ACC112 (cell line): ENCODE data around the gene GJA3.

Experiments used
- H2AFZ ChIP-seq: fragments of 200-600 bp; sonication (generic); one replicate; pipeline ENCODE4 v1.6.0; 2017; ENCODE audit warnings: antibody characterized with exemption, low read length; ENCODE audit not compliant: unreplicated experiment
- H3K27ac ChIP-seq: fragments of 200-600 bp; sonication (generic); 2 replicates; pipeline ENCODE4 v1.5.1; 2014; ENCODE audit warnings: low read depth, mild to moderate bottlenecking, antibody characterized with exemption, low read length, moderate library complexity
- H3K27me3 ChIP-seq: fragments of 200-600 bp; sonication (generic); 2 replicates; pipeline ENCODE4 v1.6.1; 2014; ENCODE audit warnings: mild to moderate bottlenecking, antibody characterized with exemption, low read length, moderate library complexity, mixed read lengths; ENCODE audit not compliant: insufficient read depth
- H3K36me3 ChIP-seq: fragments of 200-600 bp; sonication (generic); 2 replicates; pipeline ENCODE4 v1.6.1; 2016; ENCODE audit warnings: mild to moderate bottlenecking, antibody characterized with exemption, low read length, moderate library complexity, mixed read lengths; ENCODE audit not compliant: insufficient read depth
- H3K4me1 ChIP-seq: fragments of 200-600 bp; sonication (generic); one replicate; pipeline ENCODE4 v1.6.1; 2016; ENCODE audit warnings: low read length, mixed read lengths; ENCODE audit not compliant: insufficient read depth, unreplicated experiment, control insufficient read depth
- H3K4me3 ChIP-seq: fragments of 200-600 bp; sonication (generic); 2 replicates; pipeline ENCODE4 v1.5.1; 2014; ENCODE audit warnings: mild to moderate bottlenecking, low read depth, low read length
- H3K79me2 ChIP-seq: fragments of 200-600 bp; sonication (generic); one replicate; pipeline ENCODE4 v1.6.0; 2016; ENCODE audit warnings: low read length; ENCODE audit not compliant: control insufficient read depth, unreplicated experiment, insufficient read depth

Gene GJA3

GRCh38 chr13:20178156-20178555 is 17.3 kb upstream of the GJA3 start:
- H3K36me3 ChIP-seq = no peaks in the 10 kb centered on the region
- H2AFZ ChIP-seq = no peak overlapping the region
- no peak overlapping the region for H3K4me3 ChIP-seq
- H3K79me2 ChIP-seq = no peaks in the 10 kb centered on the region
- H3K4me1 ChIP-seq = peaks cover 23% of the 10 kb centered on the region
- H3K27ac ChIP-seq = no peak overlapping the region
- peaks cover 44% of the 10 kb centered on the region for H3K27me3 ChIP-seq

- Histone ChIP-seq H3K4me1 (peaks cover 30% of the 10 kb centered on the region), H3K36me3 (no peaks in the 10 kb centered on the region), H2AFZ (no peak overlapping the region), H3K27ac (no peak overlapping the region), H3K4me3 (peak overlapping the region; percentile 56), H3K79me2 (no peaks in the 10 kb centered on the region), H3K27me3 (peaks cover 44% of the 10 kb centered on the region)
Observed at GRCh38 chr13:20177049-20177831, 16.4 kb upstream of the GJA3 start.

- H3K27me3 ChIP-seq = peaks cover 38% of the 10 kb centered on the region
- H2AFZ ChIP-seq = no peak overlapping the region
- H3K27ac ChIP-seq = no peak overlapping the region
- no peak overlapping the region for H3K4me3 ChIP-seq
- H3K36me3 ChIP-seq = no peaks in the 10 kb centered on the region
- H3K4me1 ChIP-seq = peaks cover 30% of the 10 kb centered on the region
- no peaks in the 10 kb centered on the region for H3K79me2 ChIP-seq
Observed at GRCh38 chr13:20175907-20176652, 15.2 kb upstream of the GJA3 start.

GRCh38 chr13:20175406-20175794 is 14.5 kb upstream of the GJA3 start:
- Histone ChIP-seq H3K27me3 (peaks cover 33% of the 10 kb centered on the region), H3K4me1 (peaks cover 30% of the 10 kb centered on the region), H3K79me2 (no peaks in the 10 kb centered on the region), H2AFZ (peak overlapping the region; percentile 88), H3K27ac (peak overlapping the region; percentile 53; the same call in 1 of the 2 replicates), H3K4me3 (peak overlapping the region; percentile 66), H3K36me3 (no peaks in the 10 kb centered on the region)

GRCh38 chr13:20174656-20175405 is 14.0 kb upstream of the GJA3 start:
- H3K4me3 ChIP-seq = peak overlapping the region; percentile 66
- H3K27ac ChIP-seq = peak overlapping the region; percentile 53; the same call in 1 of the 2 replicates

GRCh38 chr13:20173116-20173746 is 12.4 kb upstream of the GJA3 start:
- Histone ChIP-seq H3K4me3 (no peak overlapping the region), H3K36me3 (no peaks in the 10 kb centered on the region), H3K79me2 (no peaks in the 10 kb centered on the region), H3K27ac (no peak overlapping the region), H2AFZ (no peak overlapping the region), H3K4me1 (peaks cover 30% of the 10 kb centered on the region), H3K27me3 (peaks cover 24% of the 10 kb centered on the region)

More at GRCh38 chr13:20174656-20175405, 14.0 kb upstream of the GJA3 start:
- peaks cover 33% of the 10 kb centered on the region for H3K27me3 ChIP-seq
- no peaks in the 10 kb centered on the region for H3K36me3 ChIP-seq
- H3K79me2 ChIP-seq = no peaks in the 10 kb centered on the region
- peak overlapping the region; percentile 88 for H2AFZ ChIP-seq
- peaks cover 30% of the 10 kb centered on the region for H3K4me1 ChIP-seq

DNA sequence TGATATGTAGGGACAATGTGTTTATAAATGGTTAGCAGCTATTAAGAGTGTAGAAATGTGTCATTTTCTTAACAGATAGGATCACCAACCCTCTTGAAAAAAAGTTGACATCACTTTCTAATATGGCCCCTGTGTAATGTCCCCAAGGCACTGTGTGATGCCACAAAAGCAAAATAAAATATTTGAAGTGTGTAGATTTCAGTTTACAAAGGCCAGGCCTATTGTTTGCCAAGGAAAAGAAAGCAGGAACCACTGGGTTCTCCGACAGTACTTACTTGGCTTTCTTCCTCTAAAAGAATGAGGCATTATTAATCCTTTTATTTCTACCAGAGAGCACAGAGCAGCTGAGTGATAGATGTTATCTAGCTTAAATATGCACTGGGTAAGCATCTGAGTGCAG is 10.5 kb upstream of the GJA3 start:
- Histone ChIP-seq H3K27ac (no peak overlapping the region), H3K36me3 (no peaks in the 10 kb centered on the region), H3K4me1 (peaks cover 30% of the 10 kb centered on the region), H3K4me3 (no peak overlapping the region), H2AFZ (no peak overlapping the region), H3K79me2 (no peaks in the 10 kb centered on the region), H3K27me3 (peaks cover 12% of the 10 kb centered on the region; the same call in 1 of the 2 replicates)

- no peak overlapping the region for H3K4me3 ChIP-seq
- peaks cover 11% of the 10 kb centered on the region; the same call in 1 of the 2 replicates for H3K27me3 ChIP-seq
- H3K4me1 ChIP-seq = peaks cover 30% of the 10 kb centered on the region
- H3K36me3 ChIP-seq = no peaks in the 10 kb centered on the region
- no peak overlapping the region for H3K27ac ChIP-seq
- H2AFZ ChIP-seq = no peak overlapping the region
- H3K79me2 ChIP-seq = no peaks in the 10 kb centered on the region
Observed at GRCh38 chr13:20170921-20171320, 10.1 kb upstream of the GJA3 start.

DNA sequence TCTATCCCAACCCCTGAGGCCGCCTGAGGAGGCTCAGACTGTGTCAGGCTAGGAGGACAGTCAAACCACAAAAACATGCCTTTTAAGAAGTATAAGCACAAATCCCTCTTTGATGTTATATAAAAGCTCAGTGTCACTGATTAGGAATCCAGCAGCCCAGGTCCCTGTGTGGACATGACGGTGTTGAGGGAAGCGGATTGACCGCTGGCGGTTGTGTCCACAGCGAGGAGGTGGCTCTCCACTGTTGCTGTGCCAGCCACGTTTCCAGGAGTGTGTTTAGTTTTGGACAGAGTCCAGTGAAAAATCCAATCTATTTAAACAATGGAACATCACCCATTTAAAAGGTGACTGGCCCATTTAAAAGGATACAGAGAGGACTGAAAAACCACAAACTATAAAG is 7.5 kb upstream of the GJA3 start:
- peaks cover 10% of the 10 kb centered on the region for H3K4me1 ChIP-seq
- no peak overlapping the region for H2AFZ ChIP-seq
- no peaks in the 10 kb centered on the region for H3K36me3 ChIP-seq
- peaks cover 11% of the 10 kb centered on the region; the same call in 1 of the 2 replicates for H3K27me3 ChIP-seq
- H3K4me3 ChIP-seq = no peak overlapping the region
- H3K27ac ChIP-seq = no peak overlapping the region
- no peaks in the 10 kb centered on the region for H3K79me2 ChIP-seq
